Aorta (tissue), 5 donors: ENCODE results near the gene ARID1A. TPM values are rescaled to one million over a fixed set of nuclear protein-coding genes. Genes with fewer than 3 reads are reported as not detected.
A peak's percentile ranks its signal among the peaks of the same experiment; 100 is the strongest.

Source experiments
- ATAC-seq: fragments of 200-7000 bp; cut with Tn5 transposase; one replicate; pipeline ENCODE4 v1.9.1; 2022; ENCODE audit warnings: moderate library complexity; ENCODE audit not compliant: low FRiP score
- DNase-seq, 2 donors: peaks; one replicate each; pipeline ENCODE4 v3.0.0-alpha.2; 2020
- H3K27ac ChIP-seq, 2 donors: one replicate each; pipeline ENCODE4 v1.5.1; 2013; ENCODE audit warnings: low read length in 2 of 2, mild to moderate bottlenecking in 2 of 2, moderate library complexity in 2 of 2, control low read depth in 1 of 2, inconsistent platforms in 1 of 2, low read depth in 1 of 2
- H3K27me3 ChIP-seq, 2 donors: one replicate each; pipeline ENCODE4 v1.6.1; 2013; ENCODE audit warnings: control low read depth in 1 of 2, low read length in 1 of 2, mild to moderate bottlenecking in 1 of 2, moderate library complexity in 1 of 2; ENCODE audit not compliant: insufficient read depth in 2 of 2, control insufficient read depth in 1 of 2
- H3K36me3 ChIP-seq, 2 donors: one replicate each; pipeline ENCODE4 v1.6.1; 2013; ENCODE audit warnings: control low read depth in 1 of 2, low read length in 1 of 2, mild to moderate bottlenecking in 1 of 2; ENCODE audit not compliant: insufficient read depth in 2 of 2, control insufficient read depth in 1 of 2
- H3K4me1 ChIP-seq, 2 donors: one replicate each; pipeline ENCODE4 v1.6.1; 2013; ENCODE audit warnings: low read length in 2 of 2, control low read depth in 1 of 2, mild to moderate bottlenecking in 1 of 2, moderate library complexity in 1 of 2; ENCODE audit not compliant: insufficient read depth in 2 of 2, control insufficient read depth in 1 of 2
- H3K4me3 ChIP-seq, 2 donors: one replicate each; pipeline ENCODE4 v1.5.1; 2013; ENCODE audit warnings: low read length in 2 of 2, control low read depth in 1 of 2, mild to moderate bottlenecking in 1 of 2
- H3K9me3 ChIP-seq: one replicate; pipeline ENCODE4 v1.6.1; 2013; ENCODE audit warnings: mild to moderate bottlenecking, low read length; ENCODE audit not compliant: control insufficient read depth
- WGBS, 2 donors: extraction: QIAGEN DNeasy Blood & Tissue Kit; methylation state at CpG; one replicate each; pipeline ENCODE4 v1.1.7; 2013; 5-methylcytosine and 5-hydroxymethylcytosine counted together
- intact Hi-C, 2 donors: fragments of 100-400 bp; cut with DNase I; formaldehyde crosslinking; loops; one replicate each; pipeline versions ENCODE4 v1.14.2 to v1.15.0; 2022
- polyA plus RNA-seq, 2 donors: library from polyadenylated mRNA; stranded (reverse); fragments of 200-250 nt; gene quantifications; one replicate each; pipeline ENCODE4 v1.2.3, GENCODE V29; 2013
- total RNA-seq, 2 donors: library from RNA; stranded (reverse); fragmentation: NEBNext Ultra II Directional; extraction: Animal tissue kit (Norgen Biotek cat#: 25700); gene quantifications; one replicate each; pipeline ENCODE4 v1.2.1, GENCODE V29; 2021
- donor health status: healthy with polysubstance abuse.
- donor health status: Bipolar disorder and iron deficiency.
- donor health status: DM: no; HTN: no; CAD: no.
- donor health status: DM: no; HTN: no; CAD: no.
- donor health status: DM: yes; HTN: yes; CAD: no.

ARID1A gene
- total and polyA plus RNA-seq, 4 donors = 6.5 to 72.3 (median 34.8) TPM

GRCh38 chr1:26750428-26750827 lies 54.6 kb downstream of the ARID1A start:
- 26 to 35% methylated on average over 1 of the region's 1 CpG for WGBS, 2 donors
- H3K27ac ChIP-seq = peak overlapping the region in 1 of 2 donors; percentile 7
- DNase-seq (no peak), ATAC-seq (no peak)
- H3K36me3 ChIP-seq = peaks cover 0 to 1% of the 10 kb centered on the region in 2 donors
- H3K9me3 ChIP-seq = no peaks in the 10 kb centered on the region
- no peaks in the 10 kb centered on the region for H3K27me3 ChIP-seq
- H3K4me3 ChIP-seq = no peak overlapping the region
- intact Hi-C loops = no loop called here
- peaks cover 0 to 7% of the 10 kb centered on the region in 2 donors for H3K4me1 ChIP-seq

- 94% methylated on average over 4 of the region's 4 CpGs for WGBS, 2 donors
- H3K4me3 ChIP-seq = no peak overlapping the region
- H3K27me3 ChIP-seq = no peaks in the 10 kb centered on the region
- no peak for DNase-seq
- no peaks in the 10 kb centered on the region for H3K36me3 ChIP-seq
- no peak overlapping the region for H3K27ac ChIP-seq
- peaks cover 0 to 7% of the 10 kb centered on the region in 2 donors for H3K4me1 ChIP-seq
- intact Hi-C loops = no loop called here
- no peak for ATAC-seq
- no peaks in the 10 kb centered on the region for H3K9me3 ChIP-seq
Measured at GRCh38 chr1:26752519-26752918, 56.7 kb downstream of the ARID1A start.

DNA sequence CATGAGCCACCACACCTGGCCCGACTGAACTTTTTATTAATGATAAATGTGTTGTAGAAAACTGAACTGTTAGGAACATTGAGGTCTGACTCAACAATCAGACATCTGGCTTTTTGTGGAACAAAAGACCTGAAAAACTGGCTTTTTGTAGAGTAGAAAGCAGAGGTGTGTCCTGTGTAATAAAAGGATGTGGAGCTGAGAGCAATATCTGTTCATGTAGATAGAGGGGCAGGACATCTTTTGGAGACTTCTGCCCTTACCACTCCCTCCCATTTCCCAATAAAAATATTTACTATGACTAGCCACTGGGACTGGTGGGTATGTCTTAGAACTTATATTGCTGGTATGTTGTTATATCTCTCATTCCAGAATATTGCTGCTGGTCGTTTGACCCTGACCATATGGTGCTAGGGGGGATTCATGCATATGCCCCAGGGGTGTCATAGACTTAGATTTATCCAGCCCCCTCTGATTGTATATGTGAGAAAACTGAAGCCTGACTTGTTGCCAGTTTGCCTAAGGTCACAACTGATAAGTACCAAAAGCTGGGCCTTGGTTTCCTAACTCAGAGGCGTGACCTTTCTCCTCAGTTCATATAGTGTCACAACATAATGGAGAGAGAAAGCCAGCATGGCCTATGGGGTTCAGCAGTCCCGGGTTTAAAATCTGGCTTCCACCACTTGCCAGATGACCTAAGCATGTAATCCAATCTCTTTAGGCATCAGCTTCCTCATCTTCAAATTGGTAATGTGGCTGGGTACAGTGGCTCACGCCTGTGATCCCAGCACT lies 58.5 kb downstream of the ARID1A start:
- Histone ChIP-seq H3K9me3 (no peaks in the 10 kb centered on the region), H3K27ac (no peak overlapping the region), H3K4me1 (peaks cover 0 to 7% of the 10 kb centered on the region in 2 donors), H3K36me3 (no peaks in the 10 kb centered on the region), H3K4me3 (no peak overlapping the region), H3K27me3 (no peaks in the 10 kb centered on the region)
- DNase-seq = no peak
- 78 to 81% methylated on average over 5 of the region's 5 CpGs for WGBS, 2 donors
- intact Hi-C loops = no loop called here
- ATAC-seq = no peak

GRCh38 chr1:26758358-26758757 lies 62.5 kb downstream of the ARID1A start:
- peaks cover 5 to 10% of the 10 kb centered on the region in 2 donors for H3K36me3 ChIP-seq

DNA sequence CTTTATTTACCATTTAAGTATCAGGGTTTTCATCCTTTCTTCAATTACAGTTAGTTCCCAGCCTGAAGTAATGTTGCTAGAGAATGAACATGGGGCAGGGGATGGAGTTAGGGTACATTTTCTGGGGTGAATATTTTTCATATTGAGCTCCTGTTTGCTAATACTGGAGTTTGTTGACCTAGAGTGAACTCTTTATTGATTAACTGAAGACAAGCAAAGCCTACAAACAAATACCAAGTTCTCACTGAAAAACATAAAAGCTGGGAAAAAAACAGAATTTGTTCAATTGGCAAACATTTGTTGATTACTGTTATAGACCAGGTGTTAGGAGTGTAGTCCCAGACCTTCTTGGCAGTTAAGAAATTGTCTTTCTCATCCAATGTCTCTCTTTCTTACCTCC lies 63.7 kb downstream of the ARID1A start:
- no peak overlapping the region for H3K27ac ChIP-seq
- no peaks in the 10 kb centered on the region for H3K9me3 ChIP-seq
- H3K4me3 ChIP-seq = no peak overlapping the region
- no peaks in the 10 kb centered on the region for H3K4me1 ChIP-seq
- intact Hi-C loops = no loop called here
- H3K27me3 ChIP-seq = no peaks in the 10 kb centered on the region
- no peak for ATAC-seq
- DNase-seq = no peak
- H3K36me3 ChIP-seq = peaks cover 5 to 10% of the 10 kb centered on the region in 2 donors

More at GRCh38 chr1:26758358-26758757, 62.5 kb downstream of the ARID1A start:
- Histone ChIP-seq H3K9me3 (no peaks in the 10 kb centered on the region), H3K4me3 (no peak overlapping the region), H3K27ac (no peak overlapping the region), H3K27me3 (no peaks in the 10 kb centered on the region), H3K4me1 (no peaks in the 10 kb centered on the region)
- intact Hi-C loops = no loop called here
- DNase-seq (no peak), ATAC-seq (no peak)
- WGBS, 2 donors = 96 to 98% methylated on average over 3 of the region's 3 CpGs

DNA sequence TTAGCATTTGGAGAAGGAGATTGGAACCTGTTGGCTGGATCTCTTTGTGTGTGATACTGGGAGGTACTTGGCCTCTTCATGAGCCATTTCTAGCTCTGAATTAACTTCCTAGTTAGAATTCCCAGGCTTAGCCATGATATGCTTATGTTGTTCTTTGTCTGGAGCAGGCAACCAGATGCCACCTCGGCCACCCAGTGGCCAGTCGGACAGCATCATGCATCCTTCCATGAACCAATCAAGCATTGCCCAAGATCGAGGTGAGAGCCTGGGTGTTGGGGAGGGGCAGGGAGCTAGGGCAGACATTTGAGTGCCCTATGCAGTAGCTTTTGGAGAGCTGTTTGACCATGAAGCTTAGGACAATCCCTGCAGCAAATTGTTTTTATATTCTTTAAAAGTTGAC lies 65.4 kb downstream of the ARID1A start:
- WGBS, 2 donors = 35 to 41% methylated on average over 3 of the region's 3 CpGs
- no peaks in the 10 kb centered on the region for H3K27me3 ChIP-seq
- DNase-seq (no peak), ATAC-seq (no peak)
- no peak overlapping the region for H3K27ac ChIP-seq
- intact Hi-C loops = no loop called here
- no peaks in the 10 kb centered on the region for H3K9me3 ChIP-seq
- H3K36me3 ChIP-seq = peaks cover 5 to 10% of the 10 kb centered on the region in 2 donors
- H3K4me1 ChIP-seq = no peaks in the 10 kb centered on the region
- H3K4me3 ChIP-seq = no peak overlapping the region

GRCh38 chr1:26767714-26768113 lies 71.9 kb downstream of the ARID1A start:
- peaks cover 0 to 6% of the 10 kb centered on the region in 2 donors for H3K36me3 ChIP-seq
- DNase-seq = no peak
- intact Hi-C loops = loop anchor here in 1 of 2 donors (5.0 kb wide), 1 partner anchor 35 kb away; no protein-coding TSS in a partner anchor
- ATAC-seq = no peak
- H3K4me1 ChIP-seq = peaks cover 3 to 5% of the 10 kb centered on the region in 2 donors
- no peaks in the 10 kb centered on the region for H3K27me3 ChIP-seq
- H3K27ac ChIP-seq = no peak overlapping the region
- 78 to 85% methylated on average over 4 of the region's 4 CpGs for WGBS, 2 donors
- no peak overlapping the region for H3K4me3 ChIP-seq
- H3K9me3 ChIP-seq = no peaks in the 10 kb centered on the region

DNA sequence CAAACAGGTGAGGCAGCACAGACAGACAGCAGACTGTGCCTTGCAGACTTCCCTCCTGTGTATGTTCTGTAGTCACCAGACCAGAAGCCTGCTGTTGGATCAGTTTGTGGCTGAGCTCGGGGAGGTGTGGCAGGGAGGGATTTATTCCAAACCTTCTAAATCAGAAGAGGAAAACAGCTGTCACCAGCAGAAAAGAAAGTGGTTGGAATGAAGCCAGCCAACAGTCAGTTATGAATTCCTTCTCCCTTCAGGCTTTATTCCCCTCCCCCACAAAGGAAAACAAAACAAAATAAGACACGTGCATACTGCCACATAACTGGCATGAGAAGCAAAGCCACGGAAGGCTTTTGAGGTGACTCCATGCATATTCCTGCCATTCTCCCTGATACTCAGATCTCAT lies 72.9 kb downstream of the ARID1A start:
- Histone ChIP-seq H3K4me1 (peaks cover 3 to 10% of the 10 kb centered on the region in 2 donors), H3K4me3 (no peak overlapping the region), H3K9me3 (no peaks in the 10 kb centered on the region), H3K27me3 (no peaks in the 10 kb centered on the region), H3K27ac (peak overlapping the region in 1 of 2 donors; percentile 42), H3K36me3 (peaks cover 0 to 7% of the 10 kb centered on the region in 2 donors)
- ATAC-seq (no peak), DNase-seq (no peak)
- 0 to 2% methylated on average over 3 of the region's 3 CpGs for WGBS, 2 donors
- intact Hi-C loops = loop anchor here in 1 of 2 donors (5.0 kb wide), 1 partner anchor 36 kb away; no protein-coding TSS in a partner anchor

DNA sequence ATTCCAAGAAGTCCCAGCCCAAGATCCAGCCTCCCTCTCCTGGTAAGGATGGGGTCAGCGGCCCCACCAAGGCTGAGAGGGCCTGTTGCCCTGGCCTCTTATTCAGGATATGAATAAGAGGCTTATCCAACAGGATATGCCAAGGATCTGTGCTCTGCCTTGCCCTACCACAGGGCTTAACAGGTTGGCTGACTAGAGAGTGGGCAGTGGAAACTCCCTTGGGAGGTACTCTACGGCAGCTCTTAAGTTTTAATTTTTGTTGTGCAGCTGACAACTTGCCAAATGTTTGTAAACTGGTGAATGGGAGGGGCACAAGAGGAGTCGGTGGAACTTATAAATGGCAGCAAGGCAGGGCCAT lies 75.4 kb downstream of the ARID1A start:
- Histone ChIP-seq H3K27ac (peak overlapping the region in 1 of 2 donors; percentile 72), H3K27me3 (no peaks in the 10 kb centered on the region), H3K4me1 (peaks cover 3 to 10% of the 10 kb centered on the region in 2 donors), H3K9me3 (no peaks in the 10 kb centered on the region), H3K4me3 (no peak overlapping the region), H3K36me3 (peaks cover 0 to 12% of the 10 kb centered on the region in 2 donors)
- intact Hi-C loops = loop anchor here (5.0 kb wide), 2 partner anchors 74 to 79 kb away; partner anchors contain the start of gene ARID1A (in 1 of the 2)
- DNase-seq = no peak
- ATAC-seq = peak; percentile 47
- 32% methylated on average over 3 of the region's 3 CpGs for WGBS, 2 donors
